ENCODE measurements around the gene HOXD11.

GRCh38 chr2:176098366-176099158 is 8.5 kb upstream of the HOXD11 start:
- TF ChIP-seq, protein P1, sequence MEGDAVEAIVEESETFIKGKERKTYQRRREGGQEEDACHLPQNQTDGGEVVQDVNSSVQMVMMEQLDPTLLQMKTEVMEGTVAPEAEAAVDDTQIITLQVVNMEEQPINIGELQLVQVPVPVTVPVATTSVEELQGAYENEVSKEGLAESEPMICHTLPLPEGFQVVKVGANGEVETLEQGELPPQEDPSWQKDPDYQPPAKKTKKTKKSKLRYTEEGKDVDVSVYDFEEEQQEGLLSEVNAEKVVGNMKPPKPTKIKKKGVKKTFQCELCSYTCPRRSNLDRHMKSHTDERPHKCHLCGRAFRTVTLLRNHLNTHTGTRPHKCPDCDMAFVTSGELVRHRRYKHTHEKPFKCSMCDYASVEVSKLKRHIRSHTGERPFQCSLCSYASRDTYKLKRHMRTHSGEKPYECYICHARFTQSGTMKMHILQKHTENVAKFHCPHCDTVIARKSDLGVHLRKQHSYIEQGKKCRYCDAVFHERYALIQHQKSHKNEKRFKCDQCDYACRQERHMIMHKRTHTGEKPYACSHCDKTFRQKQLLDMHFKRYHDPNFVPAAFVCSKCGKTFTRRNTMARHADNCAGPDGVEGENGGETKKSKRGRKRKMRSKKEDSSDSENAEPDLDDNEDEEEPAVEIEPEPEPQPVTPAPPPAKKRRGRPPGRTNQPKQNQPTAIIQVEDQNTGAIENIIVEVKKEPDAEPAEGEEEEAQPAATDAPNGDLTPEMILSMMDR (IDR thresholded peaks at IDR 0.05), result no peak
- TF ChIP-seq EP300 (IDR thresholded peaks at IDR 0.05), result no peak
